Kidney (tissue), 14 donors: ENCODE results near the gene LGR6. TPM values are rescaled to one million over a fixed set of nuclear protein-coding genes. Genes with fewer than 3 reads are reported as not detected.
A peak's percentile ranks its signal among the peaks of the same experiment; 100 is the strongest.

Experiments
- DNase-seq, 5 donors: peaks; one replicate each; pipeline ENCODE4 v3.0.0-alpha.2; 2013 to 2020
- FAIRE-seq: peaks from 2 replicates; lab custom pipeline; 2012; peaks lifted over from hg19 to GRCh38; lab: Jason Lieb, UNC
- H3K27ac ChIP-seq, 2 donors: one replicate each; pipeline ENCODE4 v1.7.0; 2013; ENCODE audit warnings: low read depth in 2 of 2, low read length in 2 of 2, inconsistent platforms in 1 of 2
- H3K27me3 ChIP-seq: one replicate; pipeline ENCODE4 v1.7.1; 2013; ENCODE audit warnings: low read length, inconsistent platforms; ENCODE audit not compliant: control insufficient read depth, insufficient read depth
- H3K36me3 ChIP-seq, 3 donors: one replicate each; pipeline versions ENCODE4 v1.7.0 to v1.7.1; 2013; ENCODE audit warnings: low read length in 3 of 3, control low read depth in 1 of 3, inconsistent platforms in 1 of 3; ENCODE audit not compliant: insufficient read depth in 3 of 3, control insufficient read depth in 2 of 3
- H3K4me1 ChIP-seq, 3 donors: one replicate each; pipeline versions ENCODE4 v1.7.0 to v1.7.1; 2013; ENCODE audit warnings: low read length in 3 of 3, inconsistent platforms in 1 of 3, low read depth in 1 of 3; ENCODE audit not compliant: control insufficient read depth in 2 of 3, insufficient read depth in 2 of 3
- H3K4me3 ChIP-seq, 3 donors: one replicate each; pipeline versions ENCODE4 v1.7.0 to v1.8.1; 2013; ENCODE audit warnings: low read length in 3 of 3, control low read depth in 1 of 3, inconsistent platforms in 1 of 3
- H3K9ac ChIP-seq, 3 donors: one replicate each; pipeline versions ENCODE4 v1.7.0 to v1.7.1; 2013; ENCODE audit warnings: low read length in 3 of 3, control low read depth in 1 of 3, inconsistent platforms in 1 of 3
- H3K9me3 ChIP-seq, 3 donors: one replicate each; pipeline versions ENCODE4 v1.7.0 to v1.7.1; 2013; ENCODE audit warnings: low read length in 3 of 3, control low read depth in 1 of 3, inconsistent platforms in 1 of 3; ENCODE audit not compliant: control insufficient read depth in 2 of 3, insufficient read depth in 1 of 3
- intact Hi-C: fragments of 100-400 bp; cut with DNase I; formaldehyde crosslinking; loops from one replicate; pipeline ENCODE4 v1.11.1; 2022
- polyA plus RNA-seq: library from polyadenylated mRNA; stranded (reverse); fragments of 350-450 nt; fragmentation: Illumina TruSeq; extraction: RNeasy Lipid Tissue Mini Kit (QIAGEN cat#74804); gene quantifications from one replicate; pipeline ENCODE4 v1.2.3, GENCODE V29; 2014; ENCODE audit warnings: low read depth, low replicate concordance; ENCODE audit not compliant: insufficient read depth
- total RNA-seq: library from RNA; stranded (reverse); fragmentation: NEBNext Ultra II Directional; extraction: Animal tissue kit (Norgen Biotek cat#: 25700); gene quantifications from one replicate; pipeline ENCODE4 v1.2.1, GENCODE V29; 2021
- TF ChIP-seq, protein P1 (sequence below): IDR thresholded peaks from 3 replicates; pipeline ENCODE4 v1.5.1; 2012; ENCODE audit warnings: mild to moderate bottlenecking, moderate library complexity, borderline replicate concordance; ENCODE audit not compliant: insufficient read depth; ENCODE audit errors: extremely low read depth
- donor health status: control.
- donor health status: control.
- donor health status: control.
- donor health status: control.
- donor health status: control.
- donor health status: DM: yes; HTN: yes; CAD: no.
- donor health status: Normal renal cell carcinoma (clear cell type).

Gene LGR6
- total and polyA plus RNA-seq, 2 donors from 2014 or later = 1.8 to 4.1 TPM

DNA sequence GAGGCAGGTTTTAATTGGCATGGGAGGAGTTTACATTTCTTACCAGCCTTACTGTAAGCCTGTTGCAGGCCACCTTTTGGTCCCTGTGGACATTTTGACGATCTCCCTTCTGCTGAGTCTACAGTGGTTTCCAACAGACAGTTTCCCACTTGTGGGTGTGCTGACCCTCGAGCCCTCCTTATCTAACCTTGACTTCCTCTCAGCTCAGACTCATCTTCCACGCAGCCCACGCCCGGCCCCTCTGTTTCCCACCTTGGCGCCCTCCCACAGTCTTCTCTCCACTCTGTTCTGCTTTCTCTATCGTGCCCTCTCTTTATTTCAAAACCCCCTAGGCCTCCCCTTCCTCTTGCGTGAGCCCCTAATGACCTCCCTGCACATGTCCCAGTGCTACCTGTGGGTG is 43.0 kb upstream of the LGR6 start:
- FAIRE-seq (no peak), DNase-seq (no peak)
- Histone ChIP-seq H3K9me3 (no peaks in the 10 kb centered on the region), H3K36me3 (no peaks in the 10 kb centered on the region), H3K27ac (no peak overlapping the region), H3K27me3 (no peaks in the 10 kb centered on the region), H3K4me3 (no peak overlapping the region), H3K4me1 (peaks cover 0 to 6% (median under 1%) of the 10 kb centered on the region in 3 donors), H3K9ac (no peak overlapping the region)
- intact Hi-C loops = no loop called here
- TF ChIP-seq, protein P1, sequence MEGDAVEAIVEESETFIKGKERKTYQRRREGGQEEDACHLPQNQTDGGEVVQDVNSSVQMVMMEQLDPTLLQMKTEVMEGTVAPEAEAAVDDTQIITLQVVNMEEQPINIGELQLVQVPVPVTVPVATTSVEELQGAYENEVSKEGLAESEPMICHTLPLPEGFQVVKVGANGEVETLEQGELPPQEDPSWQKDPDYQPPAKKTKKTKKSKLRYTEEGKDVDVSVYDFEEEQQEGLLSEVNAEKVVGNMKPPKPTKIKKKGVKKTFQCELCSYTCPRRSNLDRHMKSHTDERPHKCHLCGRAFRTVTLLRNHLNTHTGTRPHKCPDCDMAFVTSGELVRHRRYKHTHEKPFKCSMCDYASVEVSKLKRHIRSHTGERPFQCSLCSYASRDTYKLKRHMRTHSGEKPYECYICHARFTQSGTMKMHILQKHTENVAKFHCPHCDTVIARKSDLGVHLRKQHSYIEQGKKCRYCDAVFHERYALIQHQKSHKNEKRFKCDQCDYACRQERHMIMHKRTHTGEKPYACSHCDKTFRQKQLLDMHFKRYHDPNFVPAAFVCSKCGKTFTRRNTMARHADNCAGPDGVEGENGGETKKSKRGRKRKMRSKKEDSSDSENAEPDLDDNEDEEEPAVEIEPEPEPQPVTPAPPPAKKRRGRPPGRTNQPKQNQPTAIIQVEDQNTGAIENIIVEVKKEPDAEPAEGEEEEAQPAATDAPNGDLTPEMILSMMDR = no peak

DNA sequence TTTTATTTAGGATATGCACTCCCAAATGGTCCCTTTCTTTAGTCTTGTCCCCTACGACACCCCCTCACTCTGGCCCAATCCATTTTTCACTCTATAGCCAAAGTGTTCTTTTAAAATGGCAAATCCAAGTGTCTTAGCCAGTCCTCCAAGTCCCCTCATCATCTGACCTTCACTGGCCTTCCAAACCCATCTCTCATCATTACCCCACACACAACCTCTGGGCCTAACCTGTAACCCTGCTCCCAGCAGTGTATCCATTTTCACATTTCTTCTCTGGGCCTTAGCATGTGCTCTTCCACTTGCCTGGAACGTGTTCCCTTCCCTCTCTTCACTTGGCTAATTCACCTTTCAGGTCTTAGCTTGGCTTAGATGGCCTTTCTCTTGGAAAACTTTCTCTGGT is 42.6 kb upstream of the LGR6 start:
- H3K4me1 ChIP-seq = peaks cover 0 to 7% (median 0%) of the 10 kb centered on the region in 3 donors
- TF ChIP-seq, protein P1 = no peak
- H3K9ac ChIP-seq = no peak overlapping the region
- DNase-seq (no peak), FAIRE-seq (no peak)
- no peaks in the 10 kb centered on the region for H3K36me3 ChIP-seq
- H3K9me3 ChIP-seq = no peaks in the 10 kb centered on the region
- no peaks in the 10 kb centered on the region for H3K27me3 ChIP-seq
- intact Hi-C loops = no loop called here
- no peak overlapping the region for H3K4me3 ChIP-seq
- no peak overlapping the region for H3K27ac ChIP-seq

DNA sequence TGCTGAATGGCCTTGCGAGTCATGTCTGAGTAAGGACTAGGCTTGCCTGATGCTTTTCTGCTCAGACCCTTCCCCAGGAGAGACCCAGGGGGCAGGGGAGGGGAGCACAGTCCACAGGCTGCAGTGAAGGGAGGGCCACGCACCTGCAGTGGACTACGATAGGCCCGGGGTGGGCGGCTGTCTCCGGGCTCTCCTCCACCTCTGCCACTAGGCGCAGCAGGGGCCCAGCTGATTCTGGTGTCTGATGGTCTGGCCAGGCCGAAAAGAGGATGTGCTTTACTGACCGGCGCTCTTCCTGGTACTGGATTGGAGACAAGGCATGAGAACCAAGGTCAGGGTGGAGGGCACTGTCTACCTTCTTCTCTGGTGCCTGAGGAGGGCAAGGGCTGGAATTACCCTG is 41.2 kb upstream of the LGR6 start:
- H3K36me3 ChIP-seq = no peaks in the 10 kb centered on the region
- H3K27me3 ChIP-seq = no peaks in the 10 kb centered on the region
- DNase-seq = peak in 1 of 5 donors; percentile 52
- no peak for FAIRE-seq
- H3K27ac ChIP-seq = no peak overlapping the region
- no peak overlapping the region for H3K4me3 ChIP-seq
- TF ChIP-seq, protein P1 = no peak
- peaks cover 0 to 7% (median 0%) of the 10 kb centered on the region in 3 donors for H3K4me1 ChIP-seq
- intact Hi-C loops = no loop called here
- no peaks in the 10 kb centered on the region for H3K9me3 ChIP-seq
- H3K9ac ChIP-seq = no peak overlapping the region

DNA sequence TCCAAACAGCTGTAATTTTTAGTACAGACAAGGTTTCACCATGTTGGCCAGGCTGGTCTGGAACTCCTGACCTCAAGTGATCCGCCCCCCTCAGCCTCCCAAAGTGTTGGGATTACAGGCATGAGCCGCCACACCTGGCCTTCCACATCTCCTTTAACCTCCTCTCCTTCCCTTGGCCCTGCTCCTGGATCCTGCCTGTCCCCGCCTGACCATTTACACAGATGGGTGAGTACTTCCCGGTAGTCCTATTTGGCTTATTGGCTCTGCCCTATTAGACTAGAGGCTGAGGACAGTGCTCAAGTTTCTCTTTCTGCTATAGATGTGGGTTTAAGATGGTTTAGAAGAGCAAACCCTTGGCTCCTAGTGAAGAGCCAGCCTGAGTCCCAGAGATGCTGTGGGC is 40.3 kb upstream of the LGR6 start:
- DNase-seq (peak in 1 of 5 donors; percentile 25), FAIRE-seq (no peak)
- no peaks in the 10 kb centered on the region for H3K36me3 ChIP-seq
- H3K27me3 ChIP-seq = no peaks in the 10 kb centered on the region
- no peaks in the 10 kb centered on the region for H3K9me3 ChIP-seq
- H3K4me3 ChIP-seq = no peak overlapping the region
- H3K4me1 ChIP-seq = peaks cover 0 to 7% (median 0%) of the 10 kb centered on the region in 3 donors
- intact Hi-C loops = no loop called here
- TF ChIP-seq, protein P1 = no peak
- no peak overlapping the region for H3K9ac ChIP-seq
- no peak overlapping the region for H3K27ac ChIP-seq
